Stimulated activated CD4-positive, alpha-beta T cell treated with anti-CD3 and anti-CD28 coated beads, Interleukin-1b, Interleukin-23, amount 100 ng/mL, for 1 hour (primary cell): ENCODE data around the gene FMNL2.

ENCODE experiments used
- DNase-seq, 2 donors: peaks; one replicate each; pipeline ENCODE4 v3.0.0-alpha.2; 2020; ENCODE audit warnings: low read depth in 2 of 2

Gene FMNL2

GRCh38 chr2:152425765-152426727, 91.1 kb downstream of the FMNL2 start:
- DNase-seq, result no peak

GRCh38 chr2:152426801-152427200, 91.8 kb downstream of the FMNL2 start:
- DNase-seq, result no peak

- DNase-seq, result no peak
Measured at GRCh38 chr2:152427902-152428301, 92.9 kb downstream of the FMNL2 start.

GRCh38 chr2:152428800-152429582, 94.0 kb downstream of the FMNL2 start:
- DNase-seq, result no peak

- DNase-seq, result no peak
Measured at GRCh38 chr2:152430876-152431275, 95.9 kb downstream of the FMNL2 start.

- DNase-seq, result no peak
Measured at GRCh38 chr2:152431370-152432098, 96.6 kb downstream of the FMNL2 start.

- no peak for DNase-seq
Measured at GRCh38 chr2:152432206-152432653, 97.3 kb downstream of the FMNL2 start.

- DNase-seq, result no peak
Measured at GRCh38 chr2:152432765-152433164, 97.8 kb downstream of the FMNL2 start.

- no peak for DNase-seq
Measured at GRCh38 chr2:152433289-152433688, 98.3 kb downstream of the FMNL2 start.

- no peak for DNase-seq
Measured at GRCh38 chr2:152433791-152434190, 98.8 kb downstream of the FMNL2 start.

GRCh38 chr2:152434395-152435182, 99.6 kb downstream of the FMNL2 start:
- no peak for DNase-seq

GRCh38 chr2:152436148-152436547, 101.2 kb downstream of the FMNL2 start:
- DNase-seq, result no peak

GRCh38 chr2:152437276-152438108, 102.5 kb downstream of the FMNL2 start:
- no peak for DNase-seq

- no peak for DNase-seq
Measured at GRCh38 chr2:152440049-152440448, 105.1 kb downstream of the FMNL2 start.

- DNase-seq, result no peak
Measured at GRCh38 chr2:152440460-152440859, 105.5 kb downstream of the FMNL2 start.

- DNase-seq, result no peak
Measured at GRCh38 chr2:152441961-152442360, 107.0 kb downstream of the FMNL2 start.

GRCh38 chr2:152443771-152444170, 108.8 kb downstream of the FMNL2 start:
- no peak for DNase-seq

- no peak for DNase-seq
Measured at GRCh38 chr2:152444448-152444847, 109.5 kb downstream of the FMNL2 start.

GRCh38 chr2:152445375-152445774, 110.4 kb downstream of the FMNL2 start:
- no peak for DNase-seq

GRCh38 chr2:152445791-152446201, 110.8 kb downstream of the FMNL2 start:
- DNase-seq, result no peak
